HK-2 (cell line): ENCODE data around the gene ERGIC1.
"Not testable (repeated sequence)": the region's sequence is repeated elsewhere in the genome, so short reads cannot be mapped to it uniquely, and the experiment has no call there.

ENCODE experiments used
- DNase-seq: peaks from one replicate; pipeline ENCODE4 v3.0.0-alpha.2; 2018; ENCODE audit not compliant: unreplicated experiment

The ERGIC1 gene, protein sequence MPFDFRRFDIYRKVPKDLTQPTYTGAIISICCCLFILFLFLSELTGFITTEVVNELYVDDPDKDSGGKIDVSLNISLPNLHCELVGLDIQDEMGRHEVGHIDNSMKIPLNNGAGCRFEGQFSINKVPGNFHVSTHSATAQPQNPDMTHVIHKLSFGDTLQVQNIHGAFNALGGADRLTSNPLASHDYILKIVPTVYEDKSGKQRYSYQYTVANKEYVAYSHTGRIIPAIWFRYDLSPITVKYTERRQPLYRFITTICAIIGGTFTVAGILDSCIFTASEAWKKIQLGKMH

DNA sequence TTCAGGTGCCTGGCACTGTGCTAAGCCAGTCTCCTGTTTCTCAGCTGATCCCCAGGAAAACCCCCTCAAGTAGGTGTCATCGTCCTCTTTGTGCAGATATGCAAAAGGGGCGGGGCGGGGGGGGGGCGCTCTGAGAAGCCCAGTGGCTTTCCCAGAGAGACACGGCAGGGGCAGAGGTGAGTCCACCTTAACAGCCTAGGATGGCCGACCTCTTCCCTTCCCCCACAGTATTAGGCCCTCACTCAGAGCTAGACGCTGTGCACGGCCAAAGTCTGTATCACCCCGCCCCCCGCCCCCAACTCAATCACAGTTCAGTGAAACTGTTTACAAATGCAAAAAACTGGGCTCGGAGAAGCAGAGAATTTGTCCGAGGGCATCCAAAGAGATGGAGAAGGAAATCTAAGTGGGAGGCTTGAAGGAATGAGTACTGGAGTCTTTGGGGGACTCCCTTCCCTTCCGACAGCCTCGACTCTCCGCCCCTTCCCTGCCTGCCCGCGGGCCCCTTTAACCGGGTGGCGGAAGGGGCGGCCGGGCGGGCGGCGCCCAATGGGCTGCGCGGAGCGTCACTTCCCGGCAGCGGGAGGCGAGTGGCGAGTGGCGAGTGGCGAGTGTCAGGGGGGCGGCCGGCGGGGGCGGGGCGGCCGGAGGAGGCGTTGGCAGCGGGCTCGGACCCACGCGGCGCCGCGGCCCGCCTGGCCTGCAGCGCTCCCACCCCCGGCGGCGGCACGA lies at the start of gene ERGIC1:
ERGIC1 (plus strand) TSS at position 566 of the 729 bp plus-strand sequence; CDS start at position 729, 163 bp downstream.
- peak; percentile 80 for DNase-seq

DNA sequence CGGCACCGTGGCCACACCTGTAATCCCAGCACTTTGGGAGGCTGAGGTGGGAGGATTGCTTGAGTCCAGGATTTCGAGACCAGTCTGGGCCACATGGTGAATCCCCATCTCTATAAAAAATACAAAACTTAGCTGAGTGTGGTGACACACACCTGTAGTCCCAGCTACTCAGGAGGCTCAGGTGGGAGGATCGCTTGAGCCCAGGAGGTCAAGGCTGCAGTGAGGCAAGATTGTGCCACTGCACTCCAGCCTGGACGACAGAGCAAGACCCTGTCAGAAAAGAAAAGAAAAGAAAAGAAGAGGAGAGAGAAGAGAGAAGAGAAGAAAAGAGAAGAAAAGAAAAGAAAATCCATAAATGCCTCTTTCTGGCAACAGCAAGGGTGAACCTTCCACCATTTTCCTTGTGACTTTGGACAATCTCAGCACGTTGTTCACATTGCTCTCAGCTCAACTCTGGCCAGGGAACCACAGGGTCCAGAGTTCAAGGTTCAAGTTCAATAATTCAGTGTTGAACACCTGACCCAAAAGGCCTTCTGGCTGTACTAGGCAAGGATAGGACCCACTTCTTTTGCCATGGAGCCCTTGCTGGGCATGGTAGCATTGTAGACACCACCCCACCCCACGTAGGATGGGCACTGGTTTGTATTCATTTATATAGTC lies 48.5 kb upstream of the ERGIC1 start:
- no peak for DNase-seq

DNA sequence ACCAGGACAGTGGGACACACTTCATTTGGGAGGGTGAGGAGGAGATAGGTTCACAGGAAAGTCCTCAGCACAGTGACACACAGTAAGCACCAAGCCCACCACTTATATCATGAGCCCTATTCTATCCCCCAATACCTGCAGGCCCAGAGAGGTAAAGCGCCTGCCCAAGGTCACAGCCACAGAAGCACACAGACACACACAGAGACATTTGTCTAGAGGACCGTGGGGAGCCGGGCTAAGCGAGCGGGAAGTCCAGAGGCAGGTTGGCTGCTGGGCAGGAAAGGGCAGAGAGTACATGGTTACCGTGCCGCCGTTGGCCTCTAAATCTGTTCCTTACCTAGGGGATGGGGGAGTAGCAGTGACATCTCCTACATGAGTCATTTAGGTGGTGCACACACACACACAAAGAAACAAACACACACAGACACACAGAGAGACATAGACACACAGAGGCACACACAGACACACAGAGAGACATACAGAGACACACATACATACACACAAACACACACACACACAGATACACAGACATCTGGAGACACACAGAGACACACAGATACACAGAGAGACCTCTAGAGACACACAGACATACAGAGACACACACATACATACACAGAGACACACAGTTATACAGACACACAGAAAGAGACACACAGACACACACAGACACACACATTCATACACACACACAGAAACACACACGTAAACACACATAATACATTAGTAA lies 47.2 kb upstream of the ERGIC1 start:
- DNase-seq, result no peak

DNA sequence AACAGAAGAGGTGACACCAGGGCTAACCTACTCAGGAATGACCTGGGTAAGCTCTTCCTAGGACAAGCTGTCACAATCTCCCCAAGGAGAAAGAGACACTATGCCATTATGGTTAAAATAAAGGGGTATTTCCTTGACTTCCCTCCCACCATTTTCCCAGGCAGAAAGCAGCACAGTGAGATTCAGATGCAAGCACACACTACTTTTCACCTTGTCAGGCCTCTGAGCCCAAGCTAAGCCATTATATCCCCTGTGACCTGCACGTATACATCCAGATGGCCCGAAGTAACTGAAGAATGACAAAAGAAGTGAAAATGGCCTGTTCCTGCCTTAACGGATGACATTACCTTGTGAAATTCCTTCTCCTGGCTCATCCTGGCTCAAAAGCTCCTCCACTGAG lies 46.5 kb upstream of the ERGIC1 start:
- not testable (repeated sequence) for DNase-seq

DNA sequence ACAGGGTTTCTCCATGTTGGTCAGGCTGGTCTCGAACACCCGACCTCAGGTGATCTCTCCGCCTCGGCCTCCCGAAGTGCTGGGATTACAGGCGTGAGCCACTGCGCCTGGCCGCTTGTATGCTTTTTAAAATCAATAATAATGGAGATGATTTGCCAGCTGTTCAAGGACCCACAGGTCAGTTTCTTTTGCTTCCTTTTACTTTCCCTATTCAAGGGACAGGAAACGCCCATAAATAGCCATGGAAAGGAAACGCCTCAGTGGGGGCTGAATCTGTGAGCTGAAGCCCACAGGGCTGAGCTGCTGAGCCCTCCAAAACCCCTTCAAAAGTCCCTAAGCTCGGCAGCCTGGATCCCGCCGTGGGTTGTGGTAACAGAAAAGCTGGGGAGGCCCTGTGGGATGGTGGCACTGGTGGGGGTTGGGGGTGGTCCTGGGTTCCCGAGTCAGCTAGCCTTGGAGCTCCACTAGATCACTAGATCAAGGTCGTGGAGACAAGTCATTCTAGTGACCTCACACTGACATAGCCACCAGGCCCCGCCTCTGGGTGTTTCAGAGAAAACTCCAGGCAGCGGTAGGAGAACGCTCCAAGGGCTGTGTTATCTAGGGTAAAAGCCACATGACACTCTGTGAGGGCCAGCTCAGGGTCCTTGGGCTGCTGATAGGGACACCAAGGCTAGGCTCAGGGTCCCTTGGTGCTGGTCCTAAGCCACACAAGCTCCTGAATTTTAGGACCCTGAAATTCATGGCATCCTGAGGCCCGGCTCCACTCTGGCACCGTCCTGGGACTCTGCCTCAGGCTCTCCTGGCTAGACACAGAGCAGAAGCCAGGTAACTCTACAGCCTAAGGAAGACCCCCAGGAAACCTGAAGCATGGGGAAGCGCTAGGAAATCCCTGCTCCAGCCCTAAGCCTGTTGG lies 45.0 kb upstream of the ERGIC1 start:
- no peak for DNase-seq

DNA sequence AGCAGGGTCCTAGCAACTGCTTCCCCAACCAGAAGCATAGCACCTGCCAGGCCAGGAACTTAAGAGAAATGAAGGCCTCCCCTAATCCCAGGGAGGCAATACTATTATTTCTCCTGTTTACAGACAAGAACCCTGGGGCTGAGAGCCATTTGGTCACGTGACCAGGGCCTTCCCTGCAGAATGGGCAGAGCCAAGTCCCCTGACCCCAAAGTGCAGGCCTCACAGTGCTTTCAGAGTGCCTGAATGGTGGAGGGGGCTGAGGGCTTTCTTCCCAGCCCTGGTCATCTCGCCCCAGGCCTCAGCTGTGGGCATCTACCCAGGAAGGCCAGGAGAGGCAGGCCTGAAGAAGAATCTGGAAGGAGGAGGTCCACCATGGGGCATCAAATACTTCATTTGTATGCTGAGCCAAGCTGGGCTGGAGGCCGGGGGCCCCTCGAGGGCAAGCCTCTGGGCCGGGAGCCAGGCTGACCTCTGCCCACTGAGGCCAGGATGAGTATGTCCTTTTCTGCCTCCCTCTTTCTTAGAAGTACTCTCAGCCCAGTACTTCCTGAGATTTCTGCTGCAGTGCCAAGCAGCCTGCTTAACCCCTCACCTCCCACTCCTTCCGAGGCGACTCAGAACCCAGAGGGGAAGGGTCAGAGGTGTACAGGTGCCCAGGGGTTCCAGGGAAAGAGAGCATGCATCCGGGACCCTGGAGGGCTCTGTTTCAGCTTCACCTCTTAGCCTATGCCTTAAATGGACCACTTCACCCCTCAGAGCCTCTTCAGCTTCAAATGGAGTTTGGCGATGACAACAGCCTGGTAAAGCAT lies 44.2 kb upstream of the ERGIC1 start:
- no peak for DNase-seq

DNA sequence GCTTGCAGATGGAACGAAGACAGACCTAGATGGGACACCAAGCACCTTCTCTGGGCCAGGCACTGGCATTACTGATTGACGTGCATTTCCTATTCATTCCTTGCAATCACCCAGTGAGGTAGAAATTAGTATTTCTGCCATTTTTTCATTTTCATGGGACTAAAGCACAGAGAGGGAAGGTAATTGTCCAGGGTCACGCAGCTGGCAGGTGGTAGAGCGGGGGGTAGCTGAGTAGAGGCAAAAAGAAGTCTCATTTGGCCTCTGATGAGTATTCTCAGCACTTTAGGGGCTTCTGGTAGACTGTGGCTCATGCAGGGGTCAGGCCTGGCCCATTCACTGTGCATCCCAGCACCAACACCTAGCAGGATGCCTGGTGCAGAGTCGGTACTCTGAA lies 43.6 kb upstream of the ERGIC1 start:
- DNase-seq, result no peak

DNA sequence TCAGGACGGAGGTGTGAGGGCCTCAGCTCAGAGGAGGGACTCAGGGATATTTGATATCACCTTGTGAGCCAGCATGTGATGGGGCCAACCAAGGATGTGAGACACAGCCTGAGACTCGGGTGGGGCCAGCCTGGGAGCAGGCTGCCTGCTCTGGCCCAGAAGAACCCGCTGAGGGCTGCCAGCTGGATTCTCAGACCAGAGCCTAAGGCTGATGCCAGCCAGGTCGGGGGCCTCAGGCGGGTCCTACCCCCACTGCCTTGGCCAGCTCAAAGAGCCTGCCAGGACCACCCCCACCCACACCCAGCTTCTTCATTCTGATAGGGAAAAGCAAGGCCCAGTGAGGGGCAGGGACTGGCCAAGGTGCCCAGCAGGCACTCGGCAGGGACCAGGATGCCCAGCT lies 42.8 kb upstream of the ERGIC1 start:
- DNase-seq, result no peak

DNA sequence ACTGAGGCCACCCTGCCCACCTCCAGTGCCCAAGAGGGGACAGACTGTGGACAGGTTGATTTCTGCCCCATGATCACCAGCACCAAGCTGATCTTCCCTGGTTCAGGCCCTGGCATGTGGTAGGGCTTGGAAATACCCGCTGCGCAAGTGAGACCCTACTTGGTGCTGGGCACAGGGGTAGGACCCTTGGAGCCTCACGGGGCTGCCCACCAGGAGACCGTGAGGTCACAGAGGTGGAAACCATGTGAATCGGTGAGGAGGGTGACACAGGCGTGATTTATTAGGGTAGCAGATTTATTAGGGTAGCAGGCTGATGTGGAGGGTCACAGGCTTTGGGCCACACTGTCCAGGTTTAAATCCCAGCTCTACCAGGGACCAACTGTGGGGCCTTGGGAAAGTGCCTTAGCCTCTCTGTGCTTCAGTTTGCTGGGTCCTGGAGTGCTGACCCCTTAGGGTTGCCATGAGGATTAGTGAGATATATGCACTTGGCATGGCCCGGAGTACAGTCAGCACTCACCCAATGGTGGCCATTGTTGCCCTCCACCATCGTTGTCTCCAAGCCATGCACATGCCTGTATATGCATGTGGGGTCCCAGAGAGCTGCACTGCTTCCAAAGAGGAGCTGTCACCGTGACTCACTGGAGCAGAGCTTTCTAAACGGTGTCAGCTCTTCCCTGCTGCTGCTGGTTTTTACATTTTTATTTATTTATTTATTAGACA lies 42.2 kb upstream of the ERGIC1 start:
- DNase-seq, result no peak

DNA sequence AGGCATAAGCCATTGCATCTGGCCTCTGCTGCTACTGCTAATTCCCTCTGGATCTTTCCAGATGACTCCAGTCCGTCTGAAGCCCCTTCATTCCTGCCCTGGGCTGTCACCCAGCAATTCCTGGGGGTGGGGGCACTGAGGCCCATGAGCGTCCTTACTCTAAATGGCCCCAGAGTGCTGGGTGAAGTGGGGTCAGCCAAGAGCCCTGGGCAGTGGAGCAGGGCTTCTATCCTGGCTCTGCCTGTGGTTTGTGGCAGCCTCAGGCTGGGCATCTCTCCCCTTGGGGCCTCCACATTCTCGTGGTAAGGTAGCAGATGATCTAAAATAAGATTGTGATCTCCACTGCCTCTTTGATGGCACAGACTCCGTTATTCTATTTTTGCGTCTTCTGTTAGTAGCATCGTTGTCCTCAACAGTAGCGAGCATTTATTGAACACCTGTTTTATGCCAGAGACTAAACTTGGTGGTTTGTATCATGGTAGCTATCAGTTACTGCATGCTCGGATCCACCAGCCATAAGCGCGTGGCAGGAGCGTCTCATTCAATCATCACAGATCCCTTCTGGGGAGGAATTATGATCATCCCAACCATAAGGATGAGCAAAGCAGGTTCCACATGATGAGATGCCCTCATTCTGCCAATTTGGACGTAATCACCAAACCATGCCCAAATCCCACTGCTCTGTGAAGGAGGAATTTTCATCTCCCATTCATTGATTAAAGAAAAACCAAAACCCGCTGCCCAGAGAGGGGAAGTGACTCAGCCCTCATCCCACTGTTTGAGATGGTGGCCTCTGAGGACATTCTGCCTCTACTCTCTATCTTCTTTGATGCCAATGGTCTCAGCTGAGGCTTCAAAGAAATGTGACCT lies 41.1 kb upstream of the ERGIC1 start:
- DNase-seq, result no peak

DNA sequence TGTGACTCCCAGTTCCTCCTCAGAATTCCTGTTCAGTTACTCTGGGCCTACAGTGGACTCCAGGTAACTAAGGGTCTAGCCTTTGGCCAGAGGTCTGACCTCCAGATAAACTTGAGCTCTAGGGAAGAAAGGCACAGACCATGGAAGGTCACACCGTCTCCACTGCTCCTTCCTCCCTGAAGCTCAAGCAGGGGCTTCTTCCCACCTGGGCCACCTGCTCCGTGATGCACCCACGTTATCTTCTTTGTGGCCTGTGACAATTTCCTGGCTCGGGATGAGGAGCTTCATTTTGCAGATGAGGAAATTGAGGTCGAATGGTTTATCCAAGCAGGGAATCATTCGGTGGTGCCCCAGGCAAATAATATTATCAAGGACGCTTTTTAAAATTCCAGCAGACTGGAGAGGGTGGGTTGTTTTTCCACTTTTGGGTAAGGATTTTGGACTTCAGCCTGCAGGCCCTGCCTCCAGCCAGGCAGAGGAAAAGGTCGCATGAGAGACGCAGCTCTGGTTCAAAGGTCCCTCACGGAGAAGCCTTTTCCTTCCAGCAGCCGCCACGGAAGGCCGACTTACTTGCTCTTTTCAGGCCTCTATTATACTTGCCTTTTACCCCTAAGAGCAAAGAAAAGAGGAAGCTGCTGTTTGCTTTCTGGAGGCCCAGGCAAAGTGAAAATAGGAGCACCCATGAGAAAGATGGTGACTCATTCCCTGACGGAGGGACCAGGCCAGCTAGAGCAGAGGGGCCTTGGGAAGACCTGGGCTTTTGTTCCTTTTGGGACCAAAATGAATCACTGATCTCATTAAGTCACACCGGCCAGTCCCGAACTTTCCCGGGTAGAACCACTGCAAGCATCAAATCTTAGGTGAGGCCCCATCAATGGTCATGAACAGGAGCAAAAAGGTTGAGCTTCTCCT lies 40.2 kb upstream of the ERGIC1 start:
- DNase-seq, result no peak

DNA sequence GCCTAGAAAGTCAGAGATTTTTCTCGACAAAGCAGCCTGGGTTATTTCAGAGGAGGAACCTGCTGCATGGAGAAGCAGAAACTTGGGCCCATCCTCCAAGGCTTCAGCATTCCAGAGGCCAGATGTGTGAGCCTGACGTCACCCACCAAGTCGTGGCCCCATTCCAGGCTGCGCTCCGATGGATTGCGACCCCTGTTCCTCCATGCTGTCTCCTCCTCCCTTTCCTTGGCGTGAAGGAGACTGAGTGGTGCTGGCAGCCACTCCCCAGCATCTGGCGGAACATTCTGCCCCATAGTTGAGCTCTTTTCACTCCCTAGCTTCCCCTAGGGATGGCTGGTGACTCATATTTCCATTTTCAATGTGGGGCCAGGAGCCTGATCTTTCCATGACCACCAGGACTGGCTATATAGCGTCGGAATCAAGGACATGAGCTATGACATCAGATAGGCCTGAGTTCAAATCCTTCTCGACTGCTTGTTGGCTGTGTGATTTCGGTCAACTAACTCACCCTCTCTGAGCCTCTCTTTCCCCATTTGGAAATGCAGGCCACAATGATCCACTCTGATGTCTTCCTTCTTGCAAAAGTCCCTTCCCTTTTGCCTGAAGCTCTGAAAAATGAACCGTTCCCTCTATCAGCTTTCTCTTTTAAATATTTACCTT lies 38.6 kb upstream of the ERGIC1 start:
- DNase-seq, result no peak

DNA sequence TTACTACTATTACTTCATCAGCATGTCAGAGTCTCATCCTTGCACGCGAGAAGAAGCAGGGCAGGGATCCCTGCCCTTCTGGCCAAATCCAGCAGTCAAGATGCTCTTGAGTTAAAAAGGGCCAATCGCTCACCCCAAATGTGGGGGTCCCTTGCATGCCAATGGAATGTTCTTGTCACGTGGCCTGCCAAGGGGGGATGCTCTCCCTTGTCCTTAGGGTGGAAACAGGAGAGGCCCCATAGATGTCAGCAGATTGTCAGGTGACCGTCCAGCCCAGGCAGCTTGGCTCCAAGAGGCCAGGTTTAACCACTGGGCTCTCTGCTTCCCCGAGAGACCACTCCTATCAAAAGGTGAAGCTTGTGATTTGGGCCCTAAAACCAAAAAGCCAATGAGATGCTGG lies 37.7 kb upstream of the ERGIC1 start:
- DNase-seq, result no peak

DNA sequence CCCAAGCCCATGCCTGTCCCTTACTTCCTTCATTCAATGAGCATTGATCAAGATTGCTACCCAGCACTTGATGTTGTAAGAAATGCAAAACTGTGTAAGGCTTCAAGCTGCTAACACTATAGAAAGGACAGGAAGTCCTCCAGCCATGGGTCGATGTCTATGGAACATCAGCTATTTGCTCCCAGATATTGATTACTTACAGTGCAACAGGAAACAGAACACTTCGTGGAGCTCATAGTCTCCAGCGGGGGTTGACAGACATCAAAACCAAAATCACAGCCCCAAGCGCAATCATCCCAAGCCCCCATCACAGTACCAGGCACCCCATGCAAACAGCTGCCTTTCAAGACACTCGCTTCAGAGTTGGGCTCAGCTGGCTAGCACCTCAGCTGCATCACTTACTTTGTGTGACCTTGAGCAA lies 36.3 kb upstream of the ERGIC1 start:
- no peak for DNase-seq

DNA sequence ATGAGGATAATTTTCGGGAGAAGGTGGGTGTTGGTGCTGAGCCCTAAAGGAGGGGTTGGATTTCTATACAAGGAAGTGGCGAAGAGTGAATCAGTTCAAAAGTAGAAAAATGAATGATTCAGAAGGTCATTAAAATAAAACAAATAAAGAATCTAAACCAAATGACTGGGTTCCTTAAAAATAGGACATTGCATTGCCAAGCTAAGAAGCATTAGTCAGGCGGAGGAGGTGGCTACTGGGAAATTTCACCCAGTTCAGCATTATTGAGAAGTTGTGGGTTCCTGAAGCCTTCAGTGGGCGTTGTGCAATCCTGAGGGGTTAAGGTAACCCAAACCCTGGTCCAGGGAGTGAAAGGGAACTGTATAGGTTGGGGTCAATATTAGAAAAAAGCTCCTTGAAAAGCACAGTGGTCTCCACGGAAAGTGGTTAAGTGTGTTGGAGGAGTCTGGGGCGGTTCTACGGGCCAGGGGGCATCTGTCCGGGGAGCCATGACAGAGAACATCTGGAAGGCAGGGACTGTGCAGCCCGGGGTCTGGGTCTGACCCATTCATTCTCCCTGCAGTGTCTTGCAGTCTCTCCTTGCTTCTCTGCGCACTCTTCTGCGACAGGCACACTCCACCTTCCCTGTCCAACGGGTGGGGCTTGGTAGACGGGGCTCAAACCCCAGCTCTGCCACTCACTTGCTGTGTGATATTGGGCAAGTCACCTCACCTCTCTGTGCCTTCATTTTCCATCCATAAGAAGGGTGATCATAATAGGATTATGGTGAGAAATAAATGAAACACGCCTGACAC lies 35.4 kb upstream of the ERGIC1 start:
- DNase-seq, result no peak

DNA sequence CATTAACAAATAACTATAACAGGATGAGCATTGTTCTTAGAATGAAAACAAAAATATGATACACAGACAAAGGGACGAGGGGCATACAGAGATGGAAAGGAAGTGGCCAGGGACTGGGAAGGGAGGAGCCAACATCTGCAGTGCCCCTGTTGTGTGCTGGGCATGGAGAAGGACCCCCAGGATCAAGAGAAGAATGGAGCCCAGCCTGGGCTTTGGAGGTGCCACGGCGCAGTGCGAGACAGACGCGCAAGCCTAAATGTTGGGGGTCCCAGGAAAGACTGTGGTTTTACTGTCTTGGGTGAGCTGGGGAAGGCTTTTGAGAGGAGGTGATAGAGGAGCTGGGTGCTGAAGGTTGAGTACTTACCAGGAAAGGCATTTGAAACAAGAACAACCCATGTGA lies 34.6 kb upstream of the ERGIC1 start:
- no peak for DNase-seq
